ENCODE measurements around the gene MGAT4C.

The MGAT4C gene

GRCh38 chr12:86216591-86216990, 39.6 kb downstream of the MGAT4C start:
- DNase-seq, result no peak
- Histone ChIP-seq H3K4me1 (no peaks in the 10 kb centered on the region; the same call in 1 of the 2 replicates), H3K9me3 (no peaks in the 10 kb centered on the region), H3K27me3 (no peaks in the 10 kb centered on the region), H3K4me3 (ENCODE audit: low read depth, low read length) (no peak overlapping the region), H3K36me3 (no peaks in the 10 kb centered on the region)
- no peak for TF ChIP-seq CTCF (IDR thresholded peaks at IDR 0.05; ENCODE audit: low read depth, low read length)

- Histone ChIP-seq H3K9me3 (no peaks in the 10 kb centered on the region), H3K4me3 (ENCODE audit: low read depth, low read length) (no peak overlapping the region), H3K27me3 (no peaks in the 10 kb centered on the region), H3K36me3 (no peaks in the 10 kb centered on the region), H3K4me1 (no peaks in the 10 kb centered on the region; the same call in 1 of the 2 replicates)
- no peak for TF ChIP-seq CTCF (IDR thresholded peaks at IDR 0.05; ENCODE audit: low read depth, low read length)
- DNase-seq, result no peak
Measured at GRCh38 chr12:86213012-86213411, 43.2 kb downstream of the MGAT4C start.

DNA sequence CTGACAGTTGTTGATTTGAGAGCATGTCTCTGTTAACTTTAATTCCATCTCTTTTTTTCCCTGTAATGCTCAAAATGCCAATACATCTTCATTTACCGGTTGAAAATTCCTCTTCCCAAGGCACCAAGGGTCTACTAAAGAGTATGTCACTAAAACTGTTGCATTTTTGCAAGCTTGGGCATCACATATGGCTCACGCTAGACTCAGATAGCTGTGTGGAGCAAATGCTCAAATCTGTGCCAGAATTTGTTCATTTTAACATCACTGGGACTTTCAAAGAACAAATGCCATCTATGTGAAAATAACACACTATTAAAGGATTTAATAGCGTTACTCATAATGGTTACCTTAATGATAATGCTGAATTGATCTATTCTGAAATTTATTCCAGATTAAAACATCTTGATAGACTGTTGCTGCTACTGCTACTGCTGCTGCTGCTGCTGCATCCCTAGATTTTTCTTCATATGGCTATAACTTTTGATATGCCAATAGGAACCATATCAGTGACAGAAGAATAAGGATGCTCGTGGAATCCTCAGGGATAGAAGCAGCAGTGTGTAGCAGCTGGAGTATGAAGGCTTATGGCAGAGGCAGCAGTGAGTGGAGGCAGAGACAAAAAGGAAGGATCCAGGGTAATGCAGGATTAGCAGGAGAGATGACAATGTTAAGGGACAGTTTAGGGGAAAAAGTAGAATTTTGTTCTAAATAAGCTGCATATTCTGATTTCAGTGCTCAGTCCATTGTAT, 57.3 kb downstream of the MGAT4C start:
- H3K9me3 ChIP-seq, result no peaks in the 10 kb centered on the region
- H3K27me3 ChIP-seq, result no peaks in the 10 kb centered on the region
- no peak overlapping the region for H3K4me3 ChIP-seq (ENCODE audit: low read depth, low read length)
- no peak for TF ChIP-seq CTCF (IDR thresholded peaks at IDR 0.05; ENCODE audit: low read depth, low read length)
- H3K4me1 ChIP-seq, result peaks cover 25% of the 10 kb centered on the region; the same call in 1 of the 2 replicates
- no peak for DNase-seq
- H3K36me3 ChIP-seq, result no peaks in the 10 kb centered on the region

DNA sequence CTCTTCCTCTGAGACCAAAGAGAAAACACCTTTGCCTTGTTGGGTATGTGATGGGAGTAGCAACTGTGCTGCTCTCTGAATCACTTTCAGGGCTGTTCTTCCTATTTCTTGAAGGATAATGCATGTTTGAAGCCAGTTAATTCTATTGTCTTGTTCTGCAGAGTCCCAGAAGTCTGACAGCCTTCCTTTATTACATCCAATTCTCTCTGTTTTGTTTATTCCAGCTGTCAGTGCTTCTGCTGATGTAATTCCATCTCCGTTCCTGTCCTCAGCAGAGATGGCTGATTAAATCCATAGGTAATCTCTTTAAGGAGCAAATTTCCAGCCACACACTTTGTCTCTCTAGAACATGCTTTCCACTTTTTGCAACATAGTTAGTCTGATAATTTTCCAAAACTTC, 59.7 kb downstream of the MGAT4C start:
- H3K4me3 ChIP-seq (ENCODE audit: low read depth, low read length), result no peak overlapping the region
- no peak for TF ChIP-seq CTCF (IDR thresholded peaks at IDR 0.05; ENCODE audit: low read depth, low read length)
- H3K27me3 ChIP-seq, result no peaks in the 10 kb centered on the region
- H3K4me1 ChIP-seq, result peaks cover 25% of the 10 kb centered on the region; the same call in 1 of the 2 replicates
- no peak for DNase-seq
- no peaks in the 10 kb centered on the region for H3K36me3 ChIP-seq
- H3K9me3 ChIP-seq, result no peaks in the 10 kb centered on the region

- no peaks in the 10 kb centered on the region for H3K36me3 ChIP-seq
- no peaks in the 10 kb centered on the region for H3K9me3 ChIP-seq
- H3K4me1 ChIP-seq, result peaks cover 23% of the 10 kb centered on the region; the same call in 1 of the 2 replicates
- DNase-seq, result no peak
- no peak overlapping the region for H3K4me3 ChIP-seq (ENCODE audit: low read depth, low read length)
- TF ChIP-seq CTCF (IDR thresholded peaks at IDR 0.05; ENCODE audit: low read depth, low read length), result no peak
- H3K27me3 ChIP-seq, result no peaks in the 10 kb centered on the region
Measured at GRCh38 chr12:86194721-86195120, 61.5 kb downstream of the MGAT4C start.

- Histone ChIP-seq H3K36me3 (no peaks in the 10 kb centered on the region), H3K4me3 (ENCODE audit: low read depth, low read length) (no peak overlapping the region), H3K4me1 (peaks cover 19% of the 10 kb centered on the region; the same call in 1 of the 2 replicates), H3K27me3 (no peaks in the 10 kb centered on the region), H3K9me3 (no peaks in the 10 kb centered on the region)
- DNase-seq, result no peak
- no peak for TF ChIP-seq CTCF (IDR thresholded peaks at IDR 0.05; ENCODE audit: low read depth, low read length)
Measured at GRCh38 chr12:86193931-86194330, 62.3 kb downstream of the MGAT4C start.
